Measurements from ENCODE around the gene HSPA4.
"Not testable (repeated sequence)": the region's sequence is repeated elsewhere in the genome, so short reads cannot be mapped to it uniquely, and the experiment has no call there.

Gene HSPA4

GRCh38 chr5:133051542-133052316, at the start of gene HSPA4:
Gene HSPA4, plus strand, starts transcription at chr5:133052013. Its CDS starts 238 bp downstream, at chr5:133052251.
- DNase-seq: peak; percentile 98

- DNase-seq: no peak
Observed at GRCh38 chr5:133006653-133007052, 45.2 kb upstream of the HSPA4 start.

- DNase-seq: not testable (repeated sequence)
Observed at GRCh38 chr5:133008455-133008854, 43.4 kb upstream of the HSPA4 start.

- no peak for DNase-seq
Observed at GRCh38 chr5:133015466-133015865, 36.3 kb upstream of the HSPA4 start.

GRCh38 chr5:133017964-133018363, 33.8 kb upstream of the HSPA4 start:
- no peak for DNase-seq

- DNase-seq: not testable (repeated sequence)
Observed at GRCh38 chr5:133019471-133019870, 32.3 kb upstream of the HSPA4 start.

- peak; percentile 89 for DNase-seq
Observed at GRCh38 chr5:133025804-133026663, 25.8 kb upstream of the HSPA4 start, which contains the start of gene ZCCHC10. Gene ZCCHC10, minus strand, starts transcription at chr5:133026549. Its CDS starts 12 bp downstream, at chr5:133026537.

GRCh38 chr5:133026664-133027153, 25.1 kb upstream of the HSPA4 start:
- DNase-seq: no peak

GRCh38 chr5:133029416-133029815, 22.4 kb upstream of the HSPA4 start:
- DNase-seq: no peak

GRCh38 chr5:133030343-133031005, 21.3 kb upstream of the HSPA4 start:
- no peak for DNase-seq

- no peak for DNase-seq
Observed at GRCh38 chr5:133032852-133033742, 18.7 kb upstream of the HSPA4 start.

- DNase-seq: no peak
Observed at GRCh38 chr5:133034064-133034463, 17.7 kb upstream of the HSPA4 start.

- DNase-seq: no peak
Observed at GRCh38 chr5:133035224-133035623, 16.6 kb upstream of the HSPA4 start.

GRCh38 chr5:133036677-133037076, 15.1 kb upstream of the HSPA4 start:
- DNase-seq: not testable (repeated sequence)

- DNase-seq: no peak
Observed at GRCh38 chr5:133041157-133041784, 10.5 kb upstream of the HSPA4 start.

- peak; percentile 56 for DNase-seq
Observed at GRCh38 chr5:133041910-133042309, 9.9 kb upstream of the HSPA4 start.

GRCh38 chr5:133046560-133046959, 5.3 kb upstream of the HSPA4 start:
- DNase-seq: not testable (repeated sequence)

- no peak for DNase-seq
Observed at GRCh38 chr5:133047404-133047803, 4.4 kb upstream of the HSPA4 start.

GRCh38 chr5:133048993-133049725, 2.7 kb upstream of the HSPA4 start:
- DNase-seq: peak; percentile 28

- no peak for DNase-seq
Observed at GRCh38 chr5:133049726-133050048, 2.1 kb upstream of the HSPA4 start.

- DNase-seq: no peak
Observed at GRCh38 chr5:133050521-133050920, 1.3 kb upstream of the HSPA4 start.

Measured in HCEC 1CT (cell line).